ENCODE results near the gene MGAT5.

MGAT5 gene

GRCh38 chr2:134257965-134258683 is 4.3 kb downstream of the MGAT5 start:
- DNase-seq: no peak

DNA sequence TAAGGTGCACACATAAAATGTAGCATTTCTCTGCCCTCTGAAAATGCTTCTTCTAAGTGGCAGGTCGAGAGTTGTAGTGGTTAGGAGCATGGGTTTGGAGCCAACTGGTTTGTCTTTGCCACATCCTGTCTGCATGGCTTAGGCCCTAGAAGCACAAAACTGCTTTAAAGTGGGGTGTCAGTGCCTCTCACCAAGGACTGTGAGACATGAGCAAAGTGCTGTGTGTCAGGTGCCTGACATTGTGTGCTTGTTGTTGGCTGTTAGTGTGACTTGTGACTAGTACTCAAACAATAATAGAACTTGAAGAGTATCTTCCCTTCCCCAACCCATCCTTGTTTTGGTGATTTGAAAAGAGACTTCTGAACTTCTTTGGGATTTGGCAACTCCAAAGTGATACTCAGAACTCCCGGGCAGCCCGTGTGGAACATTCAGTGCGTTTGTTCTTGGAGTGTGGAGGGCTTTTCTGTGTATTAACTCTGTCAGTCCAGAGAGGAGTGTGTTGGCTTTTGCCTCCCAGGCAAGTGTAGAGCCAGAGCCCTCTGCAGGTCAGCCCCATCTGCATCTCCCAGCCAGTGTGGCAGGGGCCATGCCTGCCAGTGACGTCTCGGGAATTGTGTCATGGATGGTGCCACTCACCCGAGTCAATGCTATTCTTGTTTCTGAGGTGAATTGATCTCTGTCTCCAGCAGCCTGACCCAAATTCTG is 5.0 kb downstream of the MGAT5 start:
- DNase-seq: no peak

DNA sequence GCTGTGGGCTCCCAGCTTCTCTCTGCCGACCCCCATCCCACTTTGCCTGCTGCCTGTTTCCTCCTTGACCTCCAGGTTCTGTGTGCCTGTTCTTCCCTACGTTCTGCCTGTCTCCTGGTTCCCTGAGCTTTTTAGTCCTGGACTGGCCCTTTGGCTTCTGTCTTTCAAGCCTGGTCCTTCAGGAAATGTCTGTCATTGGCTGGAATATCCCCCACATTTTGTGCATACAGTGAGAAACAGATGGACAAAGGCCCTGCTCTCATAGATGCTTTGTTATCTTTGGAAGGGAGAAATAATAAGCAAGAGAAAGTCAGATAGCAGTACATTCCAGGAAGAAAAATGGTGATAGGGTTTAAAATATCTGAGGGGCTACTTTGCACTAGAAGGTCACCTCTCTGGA is 5.7 kb downstream of the MGAT5 start:
- no peak for DNase-seq

DNA sequence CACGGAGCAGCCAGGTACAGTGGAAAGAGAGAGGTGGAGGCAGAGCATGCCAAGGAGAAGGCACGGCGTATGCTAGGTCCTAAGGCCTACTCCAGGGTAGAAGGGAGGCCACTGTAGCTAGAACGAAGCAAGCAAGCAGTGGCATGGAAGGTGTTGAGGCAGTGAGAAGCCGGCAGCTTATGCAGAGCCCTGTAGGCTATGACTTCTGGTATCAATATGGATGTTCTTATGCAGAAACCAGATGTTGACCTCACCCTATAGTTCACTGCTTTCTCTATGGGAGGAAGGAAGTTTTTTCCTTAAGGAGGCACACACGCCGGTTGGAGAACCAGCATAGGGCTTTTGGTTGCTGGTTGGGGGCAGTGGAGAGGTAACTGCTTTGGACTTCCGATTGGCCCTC is 6.1 kb downstream of the MGAT5 start:
- DNase-seq: no peak

DNA sequence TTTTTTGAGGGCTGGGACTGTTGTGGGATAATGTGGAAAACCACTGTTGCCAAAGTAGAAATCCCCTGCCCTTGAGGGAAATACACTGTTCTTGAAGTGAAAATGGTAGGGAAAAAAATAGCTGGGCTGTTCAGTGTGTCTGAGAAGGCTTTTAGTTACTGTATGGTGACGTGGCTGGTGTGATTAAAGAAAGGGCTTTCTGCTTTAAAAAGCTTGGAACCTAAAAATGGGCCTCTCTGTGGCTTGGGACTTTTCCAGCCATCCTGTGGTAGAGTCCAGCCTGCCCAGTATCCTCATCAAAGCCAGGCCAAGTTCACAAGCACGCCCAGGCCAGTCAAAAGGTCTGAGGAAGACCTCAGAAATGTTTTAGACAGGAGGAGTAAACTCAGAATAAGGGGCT is 6.8 kb downstream of the MGAT5 start:
- no peak for DNase-seq

DNA sequence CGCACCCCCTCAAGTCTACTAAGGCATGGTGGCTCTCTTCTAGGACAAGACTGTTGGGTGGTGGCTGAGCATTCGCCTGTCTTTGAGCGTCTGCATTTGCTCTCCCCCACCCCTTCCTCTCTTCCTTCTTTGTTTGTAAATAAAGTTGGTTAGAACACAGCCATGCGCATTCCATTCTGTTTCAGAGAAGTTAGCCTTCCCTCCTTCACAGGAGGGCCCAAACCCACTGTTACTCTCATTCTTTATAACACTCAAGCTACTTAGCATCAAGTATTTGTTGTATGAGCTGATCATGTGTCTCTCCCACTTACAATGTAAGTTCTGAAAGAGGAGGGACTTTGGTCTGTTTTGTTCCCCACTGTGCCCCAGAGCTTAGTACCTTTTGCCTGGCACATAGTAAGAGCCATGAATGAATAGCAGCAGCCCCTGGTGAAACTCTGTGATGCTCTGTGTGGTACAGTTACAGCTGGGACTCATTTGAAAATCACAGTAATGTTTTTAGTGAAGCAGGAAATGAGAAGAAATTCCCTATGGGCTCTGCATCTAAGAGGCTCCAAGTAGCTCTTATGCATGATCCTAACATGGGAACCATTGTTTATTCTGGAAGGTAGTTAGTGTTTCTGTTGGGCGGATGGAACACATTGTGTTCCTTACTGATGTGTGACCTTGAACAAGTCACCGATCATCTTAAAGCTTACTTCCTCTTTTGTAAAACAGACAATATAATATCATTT is 7.7 kb downstream of the MGAT5 start:
- DNase-seq: no peak

GRCh38 chr2:134262684-134263083 is 8.8 kb downstream of the MGAT5 start:
- DNase-seq: no peak

- DNase-seq: no peak
These were observed 14.4 kb downstream of the MGAT5 start for GRCh38 chr2:134268265-134268664.

- DNase-seq: no peak
These were observed 15.4 kb downstream of the MGAT5 start for GRCh38 chr2:134269230-134269629.

DNA sequence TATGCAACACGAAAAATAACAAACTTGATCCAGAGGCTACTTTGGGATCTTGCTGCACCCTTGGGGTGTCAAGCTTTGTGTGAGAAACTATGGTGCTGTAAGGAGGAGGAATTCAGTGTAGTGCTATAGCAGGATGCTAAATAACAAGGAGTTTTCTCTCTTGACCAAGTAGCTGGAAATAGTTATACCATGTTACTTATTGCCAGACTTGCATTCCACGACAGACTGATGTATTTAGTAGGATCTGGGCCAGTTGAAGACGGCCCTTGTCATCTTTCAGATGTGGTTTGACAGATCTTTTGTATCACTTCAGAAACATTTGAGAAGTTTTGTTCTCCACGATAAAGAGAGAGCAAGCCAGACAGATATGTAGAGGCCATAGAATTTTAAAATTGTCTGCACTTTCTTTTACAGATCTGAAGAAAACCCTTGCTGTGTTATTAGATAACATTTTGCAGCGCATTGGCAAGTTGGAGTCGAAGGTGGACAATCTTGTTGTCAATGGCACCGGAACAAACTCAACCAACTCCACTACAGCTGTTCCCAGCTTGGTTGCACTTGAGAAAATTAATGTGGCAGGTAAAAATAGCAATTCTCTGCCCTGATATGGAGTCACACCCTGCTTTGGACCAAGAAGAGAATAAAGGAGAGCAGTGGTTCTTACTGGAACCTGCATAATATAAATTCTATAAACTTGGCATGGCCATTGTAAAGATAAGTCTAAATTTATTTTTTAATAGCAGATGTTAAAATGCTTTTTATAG is 16.3 kb downstream of the MGAT5 start:
- DNase-seq: no peak

DNA sequence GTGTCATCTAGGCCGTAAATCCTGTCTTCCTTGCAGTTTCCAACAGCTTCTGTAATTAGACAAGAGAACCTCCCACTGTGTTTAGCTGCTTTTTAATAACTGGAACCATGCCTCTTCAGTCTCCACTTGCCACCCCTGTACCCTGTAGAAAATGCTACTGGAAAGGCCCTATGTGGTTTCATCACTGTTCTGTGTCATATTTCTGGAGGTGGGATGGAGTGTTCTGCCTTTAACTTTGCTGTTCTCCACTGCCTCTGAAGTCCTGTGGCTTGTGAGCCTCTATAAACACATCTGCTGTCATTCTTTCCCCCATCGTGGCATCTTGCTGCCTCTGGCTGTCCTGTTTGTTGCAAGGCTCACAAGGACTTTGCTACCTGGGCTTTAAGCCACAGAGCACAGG is 17.9 kb downstream of the MGAT5 start:
- DNase-seq: no peak

DNA sequence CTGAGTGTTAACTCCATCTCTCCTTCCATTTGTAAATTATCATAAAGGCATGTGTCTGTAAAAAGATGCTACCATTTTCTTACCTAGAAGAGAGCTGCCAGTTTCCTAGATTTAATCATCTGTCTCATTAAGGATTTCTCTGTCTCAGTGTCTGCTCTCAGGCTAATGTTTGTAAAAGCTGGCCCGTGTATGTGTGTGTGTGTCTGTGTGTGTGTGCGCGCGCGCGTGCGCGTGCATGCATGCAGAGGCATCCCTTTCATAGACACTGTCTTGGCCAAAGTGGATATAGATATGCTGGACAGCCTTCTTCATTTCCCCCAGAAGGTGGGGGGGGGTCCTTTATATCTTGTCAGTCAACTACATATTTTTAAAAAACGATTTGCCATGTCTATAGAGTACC is 18.9 kb downstream of the MGAT5 start:
- no peak for DNase-seq

DNA sequence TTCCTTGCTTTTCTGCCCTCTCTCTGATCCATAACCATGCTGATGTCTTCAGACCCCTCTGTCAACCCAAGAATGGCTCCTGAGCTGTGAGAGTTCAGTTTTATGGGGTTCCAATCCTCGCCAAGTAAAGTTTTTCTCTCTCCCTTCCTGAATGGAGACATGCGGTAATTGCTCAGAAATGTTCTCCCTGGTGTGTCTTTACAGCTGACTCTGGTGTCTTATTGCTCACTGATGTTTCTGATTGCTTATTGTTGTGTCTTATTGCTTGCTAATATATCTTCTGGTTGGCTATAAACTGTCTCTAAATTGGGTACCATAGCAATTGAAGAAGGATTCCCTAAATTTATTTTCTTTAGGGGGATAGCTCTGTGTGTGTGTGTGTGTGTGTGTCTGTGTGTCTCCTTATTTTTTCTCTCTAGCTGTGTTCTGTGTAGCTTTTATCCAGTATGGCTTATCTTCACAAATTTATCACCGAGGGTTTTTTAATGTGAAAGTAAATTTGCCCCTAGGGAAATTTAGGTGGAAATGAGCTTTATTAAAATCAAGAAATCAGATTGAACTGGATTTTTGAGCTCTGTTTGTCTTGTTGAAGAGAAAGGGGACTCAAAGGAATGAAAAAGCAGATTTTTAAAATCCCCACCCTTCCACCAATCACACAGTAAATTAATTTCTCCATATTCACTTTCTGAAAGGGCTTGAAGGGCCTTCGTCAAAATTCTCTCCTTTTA is 19.5 kb downstream of the MGAT5 start:
- DNase-seq: no peak

- no peak for DNase-seq
These were observed 20.2 kb downstream of the MGAT5 start for GRCh38 chr2:134274121-134274520.

DNA sequence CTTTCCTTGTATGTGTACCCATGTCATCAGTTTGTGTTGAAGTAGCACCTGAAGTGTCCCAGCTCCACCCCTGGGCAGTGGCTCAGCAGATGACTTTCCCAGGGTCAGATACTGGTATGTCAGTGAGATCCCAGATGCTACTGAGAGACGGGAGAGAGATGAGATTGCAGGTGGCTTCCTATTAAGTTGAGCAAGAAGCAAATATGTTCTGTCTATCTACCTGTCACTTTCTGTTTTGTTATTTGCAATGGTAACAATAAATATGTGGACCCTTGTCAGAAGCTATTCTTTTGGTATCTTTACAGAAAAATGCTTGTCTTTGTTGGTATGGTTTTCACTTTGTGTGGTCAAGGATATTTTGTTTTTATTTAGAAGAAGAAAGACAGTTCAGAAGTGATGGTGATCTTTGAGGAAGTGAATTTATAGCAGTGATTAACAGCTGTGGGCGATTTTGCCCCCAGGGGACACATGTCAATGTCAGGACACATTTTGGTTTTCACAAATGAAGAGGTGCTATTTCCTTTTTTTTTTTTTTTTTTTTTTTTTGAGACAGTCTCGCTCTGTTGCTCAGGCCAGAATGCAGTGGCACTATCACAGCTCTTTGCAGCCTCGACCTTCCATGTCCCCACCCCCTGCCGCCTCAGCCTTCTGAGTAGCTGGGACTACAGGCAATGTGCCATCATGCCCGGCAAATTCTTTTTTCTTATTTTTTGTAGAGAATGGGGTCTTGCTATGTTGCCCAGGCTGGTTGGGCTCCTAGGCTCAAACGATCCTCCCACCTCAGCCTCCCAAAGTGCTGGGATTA is 21.4 kb downstream of the MGAT5 start:
- DNase-seq: no peak

- DNase-seq: no peak
These were observed 22.7 kb downstream of the MGAT5 start for GRCh38 chr2:134276381-134277172.

GRCh38 chr2:134277223-134277622 is 23.4 kb downstream of the MGAT5 start:
- peak; percentile 64 for DNase-seq

GRCh38 chr2:134278553-134278952 is 24.7 kb downstream of the MGAT5 start:
- no peak for DNase-seq

GRCh38 chr2:134279417-134279816 is 25.5 kb downstream of the MGAT5 start:
- DNase-seq: no peak

DNA sequence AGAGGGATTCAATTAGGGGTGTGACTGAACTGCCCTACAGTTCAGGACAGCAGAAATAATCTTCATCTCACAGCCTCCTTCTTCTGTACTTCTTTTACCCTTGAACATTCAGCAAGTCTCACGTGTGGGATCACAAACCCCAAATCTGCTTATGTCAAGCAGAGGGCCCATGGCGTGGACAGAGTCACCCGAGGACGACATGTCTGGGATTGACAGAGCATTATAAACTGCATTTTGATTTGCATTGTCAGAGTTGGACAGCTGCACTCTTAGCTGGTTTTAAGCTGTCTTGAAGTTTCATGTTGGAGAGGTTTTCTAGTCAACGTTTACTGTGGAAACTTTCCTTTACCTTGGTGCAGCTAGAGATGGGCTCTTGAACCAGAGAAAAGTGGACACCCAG is 26.4 kb downstream of the MGAT5 start:
- DNase-seq: peak; percentile 39

DNA sequence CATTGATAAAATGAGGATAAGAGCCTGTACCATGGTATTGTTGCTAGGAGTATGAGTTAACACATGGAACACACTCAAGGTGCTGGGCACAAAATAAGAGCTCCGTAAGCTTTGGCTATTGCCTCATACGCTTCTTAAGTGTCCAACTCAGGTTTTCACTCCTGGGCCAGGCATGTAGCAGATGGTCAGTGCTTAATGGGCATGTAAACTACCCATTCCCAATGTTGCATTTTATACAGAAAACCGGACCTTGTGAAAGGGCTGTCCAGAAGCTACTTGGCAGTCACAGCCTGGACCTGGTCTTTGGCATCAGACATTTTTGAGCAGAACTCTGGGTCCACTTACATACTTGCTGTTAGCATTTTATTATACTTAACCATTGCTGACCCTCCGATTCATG is 26.9 kb downstream of the MGAT5 start:
- no peak for DNase-seq
